Peyer's patch (tissue), 4 donors: ENCODE measurements around the gene DOCK11.

Experiments
- POLR2A ChIP-seq, 2 donors: fragments of 450-650 bp; IDR thresholded peaks; one replicate each; pipeline ENCODE4 v1.5.1; 2017; ENCODE audit warnings: antibody characterized with exemption in 2 of 2, mild to moderate bottlenecking in 2 of 2, moderate library complexity in 2 of 2
- TF ChIP-seq, protein P1 (sequence below), 6 experiments: fragments of 450-650 bp in 4 of 6; fragments of 200-600 bp in 2 of 6; sonication (generic) in 1 of 6; IDR thresholded peaks; one replicate each; pipeline ENCODE4 v1.5.1; 2017 to 2019; ENCODE audit warnings: antibody characterized with exemption in 6 of 6, mild to moderate bottlenecking in 3 of 6, moderate library complexity in 1 of 6

- TF ChIP-seq POLR2A (IDR thresholded peaks at IDR 0.05): no peak
- TF ChIP-seq, protein P1, sequence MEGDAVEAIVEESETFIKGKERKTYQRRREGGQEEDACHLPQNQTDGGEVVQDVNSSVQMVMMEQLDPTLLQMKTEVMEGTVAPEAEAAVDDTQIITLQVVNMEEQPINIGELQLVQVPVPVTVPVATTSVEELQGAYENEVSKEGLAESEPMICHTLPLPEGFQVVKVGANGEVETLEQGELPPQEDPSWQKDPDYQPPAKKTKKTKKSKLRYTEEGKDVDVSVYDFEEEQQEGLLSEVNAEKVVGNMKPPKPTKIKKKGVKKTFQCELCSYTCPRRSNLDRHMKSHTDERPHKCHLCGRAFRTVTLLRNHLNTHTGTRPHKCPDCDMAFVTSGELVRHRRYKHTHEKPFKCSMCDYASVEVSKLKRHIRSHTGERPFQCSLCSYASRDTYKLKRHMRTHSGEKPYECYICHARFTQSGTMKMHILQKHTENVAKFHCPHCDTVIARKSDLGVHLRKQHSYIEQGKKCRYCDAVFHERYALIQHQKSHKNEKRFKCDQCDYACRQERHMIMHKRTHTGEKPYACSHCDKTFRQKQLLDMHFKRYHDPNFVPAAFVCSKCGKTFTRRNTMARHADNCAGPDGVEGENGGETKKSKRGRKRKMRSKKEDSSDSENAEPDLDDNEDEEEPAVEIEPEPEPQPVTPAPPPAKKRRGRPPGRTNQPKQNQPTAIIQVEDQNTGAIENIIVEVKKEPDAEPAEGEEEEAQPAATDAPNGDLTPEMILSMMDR (IDR thresholded peaks at IDR 0.05): no peak
Observed at GRCh38 chrX:118570209-118570608, 74.6 kb downstream of the DOCK11 start.
